ENCODE results near the gene KRTAP4-16. TPM values are rescaled to one million over a fixed set of nuclear protein-coding genes. Genes with fewer than 3 reads are reported as not detected.

KRTAP4-16 gene
- total and polyA plus RNA-seq, 8 donors: not detected

GRCh38 chr17:41147531-41148204 is 45.7 kb upstream of the KRTAP4-16 start:
- Histone ChIP-seq H3K4me1 (no peaks in the 10 kb centered on the region), H3K27me3 (peaks cover 0 to 13% (median 0%) of the 10 kb centered on the region in 3 donors), H3K4me3 (no peak overlapping the region), H3K36me3 (no peaks in the 10 kb centered on the region), H3K9me3 (peaks cover 0 to 18% (median 15%) of the 10 kb centered on the region in 4 donors), H3K27ac (no peak overlapping the region)
- WGBS, 5 donors: 70 to 96% (median 92%) methylated on average over 2 of the region's 2 CpGs
- no peak for DNase-seq
- intact Hi-C loops (cut with DNase I; ENCODE audit: low total_unique reads): no loop called here
- TF ChIP-seq CTCF (IDR thresholded peaks at IDR 0.05) (no peak), POLR2A (IDR thresholded peaks at IDR 0.05) (no peak), POLR2AphosphoS5 (IDR thresholded peaks at IDR 0.05) (no peak), EP300 (IDR thresholded peaks at IDR 0.05) (no peak)

DNA sequence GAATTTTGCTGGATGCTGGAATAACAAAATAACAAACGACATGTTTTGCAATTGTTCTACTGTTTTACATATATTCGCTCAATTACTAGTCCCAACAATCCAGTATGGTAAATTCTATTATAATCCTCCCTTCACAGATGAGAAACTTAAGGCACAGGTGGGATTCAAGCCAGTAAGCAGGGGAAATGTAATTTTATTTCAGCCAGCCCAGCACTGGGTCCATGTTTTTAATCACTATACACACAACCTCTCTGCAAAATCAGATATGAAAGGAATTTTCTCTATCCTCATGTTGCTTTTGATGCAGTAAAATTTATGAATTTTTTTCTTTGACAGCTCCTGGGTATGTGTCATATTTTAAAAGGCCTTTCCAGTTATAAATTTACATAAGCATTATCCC is 43.3 kb upstream of the KRTAP4-16 start:
- DNase-seq: no peak
- Histone ChIP-seq H3K36me3 (no peaks in the 10 kb centered on the region), H3K27me3 (peaks cover 0 to 13% (median 0%) of the 10 kb centered on the region in 3 donors), H3K4me1 (no peaks in the 10 kb centered on the region), H3K9me3 (peaks cover 0 to 32% (median 23%) of the 10 kb centered on the region in 4 donors), H3K4me3 (no peak overlapping the region), H3K27ac (no peak overlapping the region)
- WGBS, 5 donors: 84 to 91% (median 88%) methylated on average over 2 of the region's 2 CpGs
- intact Hi-C loops (cut with DNase I; ENCODE audit: low total_unique reads): no loop called here
- TF ChIP-seq POLR2A (IDR thresholded peaks at IDR 0.05) (no peak), POLR2AphosphoS5 (IDR thresholded peaks at IDR 0.05) (no peak), EP300 (IDR thresholded peaks at IDR 0.05) (no peak), CTCF (IDR thresholded peaks at IDR 0.05) (no peak)

- no peak for DNase-seq
- H3K36me3 ChIP-seq: no peaks in the 10 kb centered on the region
- H3K27ac ChIP-seq: no peak overlapping the region
- intact Hi-C loops (cut with DNase I; ENCODE audit: low total_unique reads): no loop called here
- peaks cover 0 to 36% (median 28%) of the 10 kb centered on the region in 4 donors for H3K9me3 ChIP-seq
- TF ChIP-seq CTCF (IDR thresholded peaks at IDR 0.05): no peak
- TF ChIP-seq POLR2AphosphoS5 (IDR thresholded peaks at IDR 0.05): no peak
- TF ChIP-seq POLR2A (IDR thresholded peaks at IDR 0.05): no peak
- TF ChIP-seq EP300 (IDR thresholded peaks at IDR 0.05): no peak
- WGBS, 5 donors: 67 to 84% (median 79%) methylated on average over 1 of the region's 1 CpG
- peaks cover 0 to 13% (median 0%) of the 10 kb centered on the region in 3 donors for H3K27me3 ChIP-seq
- no peaks in the 10 kb centered on the region for H3K4me1 ChIP-seq
- H3K4me3 ChIP-seq: no peak overlapping the region
These were observed 42.8 kb upstream of the KRTAP4-16 start for GRCh38 chr17:41144846-41145245.

GRCh38 chr17:41141361-41141760 is 39.4 kb upstream of the KRTAP4-16 start:
- H3K27ac ChIP-seq: no peak overlapping the region
- H3K27me3 ChIP-seq: no peaks in the 10 kb centered on the region
- H3K4me1 ChIP-seq: no peaks in the 10 kb centered on the region
- H3K4me3 ChIP-seq: no peak overlapping the region
- DNase-seq: no peak
- TF ChIP-seq POLR2AphosphoS5 (IDR thresholded peaks at IDR 0.05): no peak
- no peak for TF ChIP-seq POLR2A (IDR thresholded peaks at IDR 0.05)
- no peak for TF ChIP-seq CTCF (IDR thresholded peaks at IDR 0.05)
- TF ChIP-seq EP300 (IDR thresholded peaks at IDR 0.05): no peak
- H3K9me3 ChIP-seq: peaks cover 0 to 41% (median 31%) of the 10 kb centered on the region in 4 donors
- intact Hi-C loops (cut with DNase I; ENCODE audit: low total_unique reads): no loop called here
- no peaks in the 10 kb centered on the region for H3K36me3 ChIP-seq

All from stomach (tissue), 9 donors.